Measurements from ENCODE around the gene RSPH1. TPM values are rescaled to one million over a fixed set of nuclear protein-coding genes. Genes with fewer than 3 reads are reported as not detected.

Gene RSPH1
- total RNA-seq, 2 experiments from 2014 or later = not detected

GRCh38 chr21:42525676-42526378, 29.8 kb upstream of the RSPH1 start:
- CTCF ChIA-PET = interaction anchor here (2.7 to 3.1 kb wide), 2 partner anchors 11 kb away, joined by 12 to 15 read pairs; partner anchors contain the start of gene SLC37A1
- Mint-ChIP-seq H3K36me3 (peaks cover 18% of the 10 kb centered on the region), H3K27me3 (no peaks in the 10 kb centered on the region), H3K4me3 (no peak overlapping the region), H3K4me1 (peaks cover 50% of the 10 kb centered on the region), H3K9me3 (ENCODE audit: low read depth) (no peaks in the 10 kb centered on the region), H3K27ac (no peak overlapping the region)
- DNase-seq (no peak), ATAC-seq (no peak)

GRCh38 chr21:42525029-42525581, 29.1 kb upstream of the RSPH1 start:
- no peak for ATAC-seq
- Mint-ChIP-seq H3K4me3 (peak overlapping the region; percentile 19), H3K27ac (peak overlapping the region; percentile 54), H3K4me1 (peaks cover 47% of the 10 kb centered on the region), H3K36me3 (peaks cover 21% of the 10 kb centered on the region), H3K9me3 (ENCODE audit: low read depth) (no peaks in the 10 kb centered on the region), H3K27me3 (no peaks in the 10 kb centered on the region)
- no peak for DNase-seq
- CTCF ChIA-PET = interaction anchor here (2.0 kb wide), 1 partner anchor 10 kb away, joined by 9 read pairs; no protein-coding TSS in a partner anchor

DNA sequence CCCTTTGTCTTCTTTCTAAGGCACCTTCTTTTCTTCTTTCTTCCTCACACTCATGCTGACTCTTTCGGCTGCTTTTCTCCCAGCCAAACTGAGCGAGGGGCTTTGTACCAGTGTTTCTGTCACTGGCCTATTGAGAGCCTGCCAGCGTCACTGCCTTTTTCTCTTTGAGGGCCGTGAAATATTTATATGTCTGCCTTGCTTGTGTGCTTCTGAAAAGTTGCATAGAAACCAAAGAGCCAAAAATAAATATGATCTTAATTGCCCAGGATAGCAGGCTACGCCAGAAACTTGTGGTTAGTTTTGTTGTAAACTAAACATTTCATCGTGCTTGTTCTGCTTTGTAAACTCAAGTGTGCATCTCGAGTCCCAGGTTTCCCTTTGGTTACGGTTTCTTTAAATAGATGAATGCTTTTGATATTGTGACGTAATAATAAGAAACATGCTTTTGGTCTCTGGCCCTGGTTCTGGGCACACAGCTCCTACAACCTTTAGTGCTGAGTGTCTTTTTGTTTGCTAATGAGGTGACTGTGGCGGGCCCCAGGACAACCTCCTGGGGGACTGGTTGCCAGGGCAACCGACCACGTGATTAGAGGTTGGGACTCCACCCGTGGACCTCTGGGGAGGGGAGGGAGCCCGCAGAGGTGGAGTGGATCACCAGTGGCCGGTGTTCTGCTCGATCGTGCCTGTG, 28.5 kb upstream of the RSPH1 start:
- peak overlapping the region; percentile 19 for H3K4me3 Mint-ChIP-seq
- CTCF ChIA-PET = interaction anchor here (2.0 kb wide), 1 partner anchor 10 kb away, joined by 9 read pairs; no protein-coding TSS in a partner anchor

DNA sequence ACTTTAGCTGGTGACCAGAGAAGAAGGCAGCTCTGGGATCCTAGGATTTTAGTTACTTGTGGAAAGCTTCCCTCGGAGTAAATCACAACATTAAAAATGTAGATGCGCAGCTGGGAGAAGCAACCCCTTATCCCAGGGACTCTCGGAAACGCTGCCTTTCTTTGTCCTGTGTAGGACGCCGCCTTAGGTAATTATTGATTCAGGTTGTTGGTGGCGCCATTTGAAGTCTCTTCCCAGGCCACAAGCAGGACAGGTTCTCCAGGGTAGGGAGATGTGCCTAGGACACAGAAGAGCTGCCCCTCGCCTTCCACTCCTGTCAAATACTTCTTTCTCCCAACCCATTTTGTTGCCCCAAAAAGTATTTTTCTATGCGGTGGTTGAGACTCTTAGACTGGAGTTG, 27.9 kb upstream of the RSPH1 start:
- no peaks in the 10 kb centered on the region for H3K9me3 Mint-ChIP-seq (ENCODE audit: low read depth)
- H3K27me3 Mint-ChIP-seq = no peaks in the 10 kb centered on the region
- H3K27ac Mint-ChIP-seq = no peak overlapping the region
- ATAC-seq (no peak), DNase-seq (no peak)
- peaks cover 25% of the 10 kb centered on the region for H3K36me3 Mint-ChIP-seq
- no peak overlapping the region for H3K4me3 Mint-ChIP-seq
- CTCF ChIA-PET = interaction anchor here (2.0 kb wide), 1 partner anchor 9 kb away, joined by 9 read pairs; no protein-coding TSS in a partner anchor
- H3K4me1 Mint-ChIP-seq = peaks cover 41% of the 10 kb centered on the region

More for the DNA sequence above, 28.5 kb upstream of the RSPH1 start:
- H3K27ac Mint-ChIP-seq = peak overlapping the region; percentile 54
- no peaks in the 10 kb centered on the region for H3K27me3 Mint-ChIP-seq
- peaks cover 26% of the 10 kb centered on the region for H3K36me3 Mint-ChIP-seq
- H3K4me1 Mint-ChIP-seq = peaks cover 43% of the 10 kb centered on the region
- no peaks in the 10 kb centered on the region for H3K9me3 Mint-ChIP-seq (ENCODE audit: low read depth)
- ATAC-seq (peak; percentile 29), DNase-seq (peak; percentile 76)

GRCh38 chr21:42523211-42523610, 27.2 kb upstream of the RSPH1 start:
- no peaks in the 10 kb centered on the region for H3K27me3 Mint-ChIP-seq
- no peak overlapping the region for H3K4me3 Mint-ChIP-seq
- peaks cover 25% of the 10 kb centered on the region for H3K36me3 Mint-ChIP-seq
- no peak overlapping the region for H3K27ac Mint-ChIP-seq
- no peaks in the 10 kb centered on the region for H3K9me3 Mint-ChIP-seq (ENCODE audit: low read depth)
- DNase-seq (no peak), ATAC-seq (no peak)
- peaks cover 37% of the 10 kb centered on the region for H3K4me1 Mint-ChIP-seq
- CTCF ChIA-PET = interaction anchor here (2.0 kb wide), 1 partner anchor 8 kb away, joined by 9 read pairs; no protein-coding TSS in a partner anchor

DNA sequence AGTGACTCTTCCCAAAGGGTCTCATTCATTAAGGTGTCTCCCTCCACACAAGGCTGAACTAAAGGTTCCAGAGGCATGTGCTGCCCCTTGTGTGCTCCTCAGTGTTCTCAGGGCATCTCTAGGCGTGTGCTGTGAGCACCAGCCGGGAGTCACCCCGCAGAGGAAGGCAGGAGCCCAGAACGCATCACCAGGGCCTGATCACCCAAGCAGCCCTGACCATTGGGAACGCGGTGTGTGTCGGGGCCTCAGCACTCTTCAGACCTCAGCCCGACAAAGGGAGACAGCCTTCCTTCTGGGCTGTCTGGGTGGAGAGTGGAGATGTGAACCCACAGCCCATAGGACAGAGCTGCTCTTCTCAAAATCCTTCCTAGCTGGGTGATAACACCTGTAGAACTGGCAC, 26.7 kb upstream of the RSPH1 start:
- no peak for DNase-seq
- CTCF ChIA-PET = no interaction called here
- H3K9me3 Mint-ChIP-seq (ENCODE audit: low read depth) = no peaks in the 10 kb centered on the region
- H3K36me3 Mint-ChIP-seq = peaks cover 23% of the 10 kb centered on the region
- H3K27me3 Mint-ChIP-seq = no peaks in the 10 kb centered on the region
- H3K4me1 Mint-ChIP-seq = peaks cover 32% of the 10 kb centered on the region
- no peak overlapping the region for H3K4me3 Mint-ChIP-seq
- ATAC-seq = no peak
- H3K27ac Mint-ChIP-seq = no peak overlapping the region

- ATAC-seq (no peak), DNase-seq (no peak)
- CTCF ChIA-PET = no interaction called here
- Mint-ChIP-seq H3K4me3 (no peak overlapping the region), H3K27me3 (no peaks in the 10 kb centered on the region), H3K4me1 (peaks cover 27% of the 10 kb centered on the region), H3K9me3 (ENCODE audit: low read depth) (no peaks in the 10 kb centered on the region), H3K36me3 (peaks cover 21% of the 10 kb centered on the region), H3K27ac (no peak overlapping the region)
These were observed 26.2 kb upstream of the RSPH1 start for GRCh38 chr21:42522271-42522670.

DNA sequence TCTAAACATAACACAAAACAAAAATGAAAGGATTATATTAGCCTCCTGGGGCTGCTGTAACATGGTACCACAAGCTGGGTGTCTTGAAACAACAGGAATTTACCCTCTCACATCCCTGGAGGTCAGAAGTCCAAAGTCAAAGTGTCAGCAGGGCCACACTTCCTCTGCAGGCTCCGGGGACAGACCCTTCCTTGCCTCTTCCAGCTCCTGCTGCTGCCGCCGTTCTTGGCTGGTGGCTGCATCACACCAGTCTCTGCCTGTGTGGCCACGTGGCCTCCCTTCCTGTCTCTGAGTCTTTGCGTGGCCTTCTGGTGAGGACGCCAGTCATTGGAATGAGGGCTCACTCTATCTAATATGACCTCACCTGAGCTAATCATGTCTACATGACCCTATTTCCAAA, 25.8 kb upstream of the RSPH1 start:
- Mint-ChIP-seq H3K27ac (no peak overlapping the region), H3K4me1 (peaks cover 25% of the 10 kb centered on the region), H3K9me3 (ENCODE audit: low read depth) (no peaks in the 10 kb centered on the region), H3K36me3 (peaks cover 19% of the 10 kb centered on the region), H3K27me3 (no peaks in the 10 kb centered on the region), H3K4me3 (no peak overlapping the region)
- CTCF ChIA-PET = no interaction called here
- DNase-seq (no peak), ATAC-seq (no peak)

- CTCF ChIA-PET = no interaction called here
- no peak overlapping the region for H3K4me3 Mint-ChIP-seq
- no peak overlapping the region for H3K27ac Mint-ChIP-seq
These were observed 25.4 kb upstream of the RSPH1 start for GRCh38 chr21:42521384-42521783.

GRCh38 chr21:42520628-42521253, 24.7 kb upstream of the RSPH1 start:
- Mint-ChIP-seq H3K36me3 (peaks cover 16% of the 10 kb centered on the region), H3K27me3 (no peaks in the 10 kb centered on the region), H3K4me1 (peaks cover 22% of the 10 kb centered on the region), H3K9me3 (ENCODE audit: low read depth) (no peaks in the 10 kb centered on the region), H3K4me3 (no peak overlapping the region), H3K27ac (no peak overlapping the region)
- DNase-seq (no peak), ATAC-seq (no peak)
- CTCF ChIA-PET = no interaction called here

More at GRCh38 chr21:42521384-42521783, 25.4 kb upstream of the RSPH1 start:
- DNase-seq (no peak), ATAC-seq (no peak)
- H3K36me3 Mint-ChIP-seq = peaks cover 18% of the 10 kb centered on the region
- no peaks in the 10 kb centered on the region for H3K27me3 Mint-ChIP-seq
- H3K4me1 Mint-ChIP-seq = peaks cover 23% of the 10 kb centered on the region
- H3K9me3 Mint-ChIP-seq (ENCODE audit: low read depth) = no peaks in the 10 kb centered on the region

- H3K27ac Mint-ChIP-seq = no peak overlapping the region
- DNase-seq (no peak), ATAC-seq (no peak)
- H3K27me3 Mint-ChIP-seq = peaks cover 2% of the 10 kb centered on the region
- peaks cover 15% of the 10 kb centered on the region for H3K4me1 Mint-ChIP-seq
- H3K4me3 Mint-ChIP-seq = no peak overlapping the region
- H3K36me3 Mint-ChIP-seq = peaks cover 16% of the 10 kb centered on the region
- H3K9me3 Mint-ChIP-seq (ENCODE audit: low read depth) = no peaks in the 10 kb centered on the region
- CTCF ChIA-PET = interaction anchor here (1.4 kb wide), 1 partner anchor 52 kb away, joined by 3 read pairs; no protein-coding TSS in a partner anchor
These were observed 22.6 kb upstream of the RSPH1 start for GRCh38 chr21:42518626-42519025.

GRCh38 chr21:42518215-42518614, 22.2 kb upstream of the RSPH1 start:
- no peak for ATAC-seq
- Mint-ChIP-seq H3K27me3 (peaks cover 2% of the 10 kb centered on the region), H3K27ac (no peak overlapping the region), H3K4me3 (no peak overlapping the region), H3K36me3 (peaks cover 15% of the 10 kb centered on the region), H3K4me1 (peaks cover 15% of the 10 kb centered on the region), H3K9me3 (ENCODE audit: low read depth) (no peaks in the 10 kb centered on the region)
- no peak for DNase-seq
- CTCF ChIA-PET = interaction anchor here (1.4 kb wide), 1 partner anchor 51 kb away, joined by 3 read pairs; no protein-coding TSS in a partner anchor

All from activated CD8-positive, alpha-beta memory T cell treated with anti-CD3 and anti-CD28 coated beads, Interleukin-2, amount 10 ng/mL, durations not matched to agents 7 days and 5 days (primary cell).